Measurements from ENCODE around the gene ANO1. TPM values are rescaled to one million over a fixed set of nuclear protein-coding genes. Genes with fewer than 3 reads are reported as not detected.

The ANO1 gene
- total and polyA plus RNA-seq, 2 donors (not counting 1 experiment from before 2014, with no cell fraction given): not detected

DNA sequence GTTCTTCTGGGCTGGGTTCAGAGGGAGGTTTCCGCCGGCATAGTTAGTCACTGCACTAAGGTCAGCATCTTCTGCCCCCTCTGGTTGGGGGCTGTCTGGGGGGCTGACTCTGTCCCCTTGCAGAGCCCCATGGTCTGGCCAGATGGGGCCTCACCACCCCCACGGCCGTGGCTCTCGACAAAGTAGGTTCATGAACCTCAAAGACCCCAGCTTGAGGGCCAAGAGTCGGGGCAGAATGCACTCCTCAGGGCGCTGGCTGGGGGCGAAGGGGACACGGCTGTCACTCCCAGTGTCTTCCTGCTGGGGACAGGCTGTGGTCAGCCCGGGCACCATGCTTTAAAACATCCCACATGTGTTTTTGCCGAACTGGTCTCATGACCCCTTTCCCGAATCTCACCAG is 20.8 kb downstream of the ANO1 start:
- Histone ChIP-seq H3K9me3 (ENCODE audit: control extremely low read depth in 1 of 3, control insufficient read depth in 2 of 3, insufficient read depth in 1 of 3, low read length in 2 of 3) (no peaks in the 10 kb centered on the region), H3K27ac (ENCODE audit: low read length in 2 of 2) (no peak overlapping the region), H3K4me3 (ENCODE audit: control extremely low read depth in 1 of 5, extremely low read depth in 1 of 5, insufficient read depth in 1 of 5, low read depth in 2 of 5, low read length in 4 of 5) (no peak overlapping the region), H3K4me1 (ENCODE audit: control insufficient read depth in 2 of 2, insufficient read depth in 2 of 2, low read length in 2 of 2) (no peaks in the 10 kb centered on the region), H3K4me2 (replicated peaks; ENCODE audit: low read depth, low read length, poor library complexity, severe bottlenecking) (no peak overlapping the region), H3K9ac (ENCODE audit: low read length) (no peak overlapping the region), H4K20me1 (ENCODE audit: control insufficient read depth, insufficient read depth, low read length, poor library complexity, severe bottlenecking) (no peaks in the 10 kb centered on the region), H3K36me3 (replicated peaks in 1 of 2; ENCODE audit: control extremely low read depth in 1 of 2, control insufficient read depth in 1 of 2, extremely low read depth in 1 of 2, insufficient read depth in 2 of 2, low read length in 1 of 2) (no peaks in the 10 kb centered on the region), H3K27me3 (replicated peaks in 1 of 4; ENCODE audit: control extremely low read depth in 1 of 4, control insufficient read depth in 3 of 4, insufficient read depth in 4 of 4, low read length in 3 of 4) (no peaks in the 10 kb centered on the region), H3K79me2 (ENCODE audit: control insufficient read depth, insufficient read depth, low read length) (no peaks in the 10 kb centered on the region), H2AFZ (ENCODE audit: insufficient read depth, low read depth, low read length, poor library complexity, severe bottlenecking) (no peak overlapping the region)
- intact Hi-C loops (cut with micrococcal nuclease): no loop called here
- H3K4me3 Mint-ChIP-seq: no peak overlapping the region
- no peak overlapping the region for H3K27ac Mint-ChIP-seq
- ATAC-seq (ENCODE audit: low read depth) (no peak), DNase-seq (no peak)
- H3K27me3 Mint-ChIP-seq: peaks cover 3% of the 10 kb centered on the region
- CTCF ChIA-PET: no interaction called here
- no peaks in the 10 kb centered on the region for H3K9me3 Mint-ChIP-seq (ENCODE audit: insufficient read depth)
- 80% methylated on average over 12 of the region's 12 CpGs for WGBS (ENCODE audit: insufficient coverage)
- no peaks in the 10 kb centered on the region for H3K4me1 Mint-ChIP-seq
- TF ChIP-seq, protein P1, sequence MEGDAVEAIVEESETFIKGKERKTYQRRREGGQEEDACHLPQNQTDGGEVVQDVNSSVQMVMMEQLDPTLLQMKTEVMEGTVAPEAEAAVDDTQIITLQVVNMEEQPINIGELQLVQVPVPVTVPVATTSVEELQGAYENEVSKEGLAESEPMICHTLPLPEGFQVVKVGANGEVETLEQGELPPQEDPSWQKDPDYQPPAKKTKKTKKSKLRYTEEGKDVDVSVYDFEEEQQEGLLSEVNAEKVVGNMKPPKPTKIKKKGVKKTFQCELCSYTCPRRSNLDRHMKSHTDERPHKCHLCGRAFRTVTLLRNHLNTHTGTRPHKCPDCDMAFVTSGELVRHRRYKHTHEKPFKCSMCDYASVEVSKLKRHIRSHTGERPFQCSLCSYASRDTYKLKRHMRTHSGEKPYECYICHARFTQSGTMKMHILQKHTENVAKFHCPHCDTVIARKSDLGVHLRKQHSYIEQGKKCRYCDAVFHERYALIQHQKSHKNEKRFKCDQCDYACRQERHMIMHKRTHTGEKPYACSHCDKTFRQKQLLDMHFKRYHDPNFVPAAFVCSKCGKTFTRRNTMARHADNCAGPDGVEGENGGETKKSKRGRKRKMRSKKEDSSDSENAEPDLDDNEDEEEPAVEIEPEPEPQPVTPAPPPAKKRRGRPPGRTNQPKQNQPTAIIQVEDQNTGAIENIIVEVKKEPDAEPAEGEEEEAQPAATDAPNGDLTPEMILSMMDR (IDR thresholded peaks at IDR 0.05): no peak
- TF ChIP-seq EZH2 (IDR thresholded peaks at IDR 0.05; ENCODE audit: borderline replicate concordance, insufficient read depth, low read depth, low read length, poor library complexity, severe bottlenecking): no peak
- POLR2A ChIA-PET: no interaction called here

DNA sequence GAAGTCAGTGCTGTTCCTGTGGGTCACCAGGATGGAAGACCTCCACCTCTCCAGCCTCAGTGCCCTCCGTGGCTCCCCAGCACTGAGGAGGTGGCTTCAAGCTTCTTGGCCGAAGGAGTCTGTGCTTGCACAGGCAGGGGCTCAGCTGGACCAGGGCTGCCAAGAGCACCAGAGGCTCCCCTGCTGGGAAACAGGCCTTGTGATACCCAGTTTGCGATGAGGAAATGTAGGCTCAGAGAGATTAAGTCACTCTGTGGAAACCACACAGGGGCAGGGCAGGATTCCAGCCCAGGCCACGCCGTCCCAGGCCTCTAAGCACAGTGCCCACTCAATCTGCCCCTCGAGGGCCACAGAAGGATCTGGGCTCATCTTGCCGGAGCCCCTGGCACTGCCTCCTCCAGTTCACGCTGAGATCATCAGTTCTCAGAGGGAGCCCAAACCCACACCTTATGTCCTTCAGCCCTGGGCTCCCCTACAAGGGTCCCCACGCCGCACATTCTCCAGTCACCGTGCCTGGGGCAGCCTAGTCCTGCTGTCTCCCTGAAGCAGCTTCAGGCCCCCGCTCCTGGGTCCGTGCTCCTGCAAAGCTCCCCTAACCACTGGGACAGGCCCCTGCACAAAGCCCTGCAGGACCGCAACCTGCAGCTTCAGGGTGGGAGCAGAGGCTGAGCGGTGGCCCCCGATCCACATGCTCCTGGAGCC is 21.6 kb downstream of the ANO1 start:
- H3K4me2 ChIP-seq (replicated peaks; ENCODE audit: low read depth, low read length, poor library complexity, severe bottlenecking): no peak overlapping the region
- Mint-ChIP-seq H3K4me3 (no peak overlapping the region), H3K4me1 (no peaks in the 10 kb centered on the region), H3K27me3 (peaks cover 3% of the 10 kb centered on the region), H3K9me3 (ENCODE audit: insufficient read depth) (no peaks in the 10 kb centered on the region), H3K27ac (no peak overlapping the region)
- CTCF ChIA-PET: no interaction called here
- POLR2A ChIA-PET: no interaction called here
- DNase-seq (no peak), ATAC-seq (ENCODE audit: low read depth) (no peak)
- no peaks in the 10 kb centered on the region for H3K27me3 ChIP-seq (replicated peaks in 1 of 4; ENCODE audit: control extremely low read depth in 1 of 4, control insufficient read depth in 3 of 4, insufficient read depth in 4 of 4, low read length in 3 of 4)
- H3K4me1 ChIP-seq (ENCODE audit: control insufficient read depth in 2 of 2, insufficient read depth in 2 of 2, low read length in 2 of 2): no peaks in the 10 kb centered on the region
- no peaks in the 10 kb centered on the region for H4K20me1 ChIP-seq (ENCODE audit: control insufficient read depth, insufficient read depth, low read length, poor library complexity, severe bottlenecking)
- TF ChIP-seq EZH2 (IDR thresholded peaks at IDR 0.05; ENCODE audit: borderline replicate concordance, insufficient read depth, low read depth, low read length, poor library complexity, severe bottlenecking): no peak
- TF ChIP-seq, protein P1 (IDR thresholded peaks at IDR 0.05): no peak
- no peak overlapping the region for H3K9ac ChIP-seq (ENCODE audit: low read length)
- no peak overlapping the region for H2AFZ ChIP-seq (ENCODE audit: insufficient read depth, low read depth, low read length, poor library complexity, severe bottlenecking)
- H3K27ac ChIP-seq (ENCODE audit: low read length in 2 of 2): no peak overlapping the region
- 88% methylated on average over 15 of the region's 16 CpGs for WGBS (ENCODE audit: insufficient coverage)
- H3K36me3 ChIP-seq (replicated peaks in 1 of 2; ENCODE audit: control extremely low read depth in 1 of 2, control insufficient read depth in 1 of 2, extremely low read depth in 1 of 2, insufficient read depth in 2 of 2, low read length in 1 of 2): no peaks in the 10 kb centered on the region
- no peaks in the 10 kb centered on the region for H3K79me2 ChIP-seq (ENCODE audit: control insufficient read depth, insufficient read depth, low read length)
- no peak overlapping the region for H3K4me3 ChIP-seq (ENCODE audit: control extremely low read depth in 1 of 5, extremely low read depth in 1 of 5, insufficient read depth in 1 of 5, low read depth in 2 of 5, low read length in 4 of 5)
- intact Hi-C loops (cut with micrococcal nuclease): no loop called here
- H3K9me3 ChIP-seq (ENCODE audit: control extremely low read depth in 1 of 3, control insufficient read depth in 2 of 3, insufficient read depth in 1 of 3, low read length in 2 of 3): no peaks in the 10 kb centered on the region

All from B cell (primary cell).